GM23338 (cell line): Measurements from ENCODE around the gene SUSD3. TPM values are rescaled to one million over a fixed set of nuclear protein-coding genes. Genes with fewer than 3 reads are reported as not detected.

Experiments used
- ATAC-seq: fragments of 200-7000 bp; cut with Tn5 transposase; 3 replicates; pipeline ENCODE4 v1.9.1; 2020
- DNase-seq: peaks from one replicate; pipeline ENCODE4 v3.0.0-alpha.2; 2015; ENCODE audit warnings: low spot score
- H2AFZ ChIP-seq: fragments of 200-600 bp; sonication (generic); 2 replicates; pipeline ENCODE4 v1.8.0; 2016; ENCODE audit warnings: antibody characterized with exemption, mild to moderate bottlenecking, moderate library complexity
- H3F3A ChIP-seq: fragments of 200-600 bp; sonication (generic); replicated peaks from 2 replicates; pipeline ENCODE4 v1.8.0; 2017; ENCODE audit warnings: antibody characterized with exemption, mixed run types, low read depth
- H3K27ac ChIP-seq: fragments of 200-600 bp; sonication (generic); 2 replicates; pipeline ENCODE4 v1.6.1; 2016; ENCODE audit warnings: low read depth
- H3K27me3 ChIP-seq: fragments of 200-600 bp; sonication (generic); 2 replicates; pipeline ENCODE4 v1.8.0; 2016; ENCODE audit warnings: mild to moderate bottlenecking, mixed run types, moderate library complexity; ENCODE audit not compliant: insufficient read depth
- H3K36me3 ChIP-seq: fragments of 200-600 bp; sonication (generic); 2 replicates; pipeline ENCODE4 v1.8.0; 2016; ENCODE audit warnings: mild to moderate bottlenecking; ENCODE audit not compliant: insufficient read depth
- H3K4me1 ChIP-seq: fragments of 200-600 bp; sonication (generic); 2 replicates; pipeline ENCODE4 v1.8.0; 2016; ENCODE audit warnings: mild to moderate bottlenecking, moderate library complexity; ENCODE audit not compliant: insufficient read depth
- H3K4me2 ChIP-seq: fragments of 200-600 bp; sonication (generic); 2 replicates; pipeline ENCODE4 v1.7.1; 2017; ENCODE audit warnings: mixed run types
- H3K4me3 ChIP-seq: fragments of 200-600 bp; sonication (generic); 2 replicates; pipeline ENCODE4 v1.6.1; 2016; ENCODE audit warnings: mixed run types
- H3K79me2 ChIP-seq: fragments of 200-600 bp; sonication (generic); replicated peaks from 2 replicates; pipeline ENCODE4 v1.8.0; 2017; ENCODE audit warnings: mild to moderate bottlenecking; ENCODE audit not compliant: insufficient read depth
- H3K9me2 ChIP-seq: fragments of 200-600 bp; sonication (generic); 2 replicates; pipeline ENCODE4 v1.8.0; 2017; ENCODE audit not compliant: insufficient read depth
- H4K20me1 ChIP-seq: fragments of 200-600 bp; sonication (generic); replicated peaks from 2 replicates; pipeline ENCODE4 v1.8.0; 2017; ENCODE audit warnings: mild to moderate bottlenecking; ENCODE audit not compliant: insufficient read depth
- H3K27ac Mint-ChIP-seq: 2 replicates; pipeline ENCODE4 v1.8.0; 2020; ENCODE audit warnings: inconsistent platforms, mild to moderate bottlenecking, moderate library complexity, mixed read lengths
- H3K27me3 Mint-ChIP-seq: 3 replicates; pipeline ENCODE4 v1.8.0; 2022; ENCODE audit warnings: low read depth, mild to moderate bottlenecking, moderate library complexity, mixed read lengths, inconsistent platforms; ENCODE audit not compliant: insufficient read depth, poor library complexity
- H3K36me3 Mint-ChIP-seq: 3 replicates; pipeline ENCODE4 v1.8.0; 2021; ENCODE audit warnings: low read depth, mild to moderate bottlenecking, inconsistent platforms, moderate library complexity, mixed read lengths
- H3K4me1 Mint-ChIP-seq: 3 replicates; pipeline ENCODE4 v1.8.0; 2020; ENCODE audit warnings: mild to moderate bottlenecking, inconsistent platforms, mixed read lengths
- H3K4me3 Mint-ChIP-seq: 3 replicates; pipeline ENCODE4 v1.8.0; 2021; ENCODE audit warnings: moderate library complexity, mild to moderate bottlenecking, inconsistent platforms, mixed read lengths
- H3K9me3 Mint-ChIP-seq: 3 replicates; pipeline ENCODE4 v1.8.0; 2020; ENCODE audit warnings: moderate library complexity, mild to moderate bottlenecking, inconsistent platforms, mixed read lengths
- CREB1 ChIP-seq: fragments of 250-450 bp; sonication (Bioruptor Pico); IDR thresholded peaks from 2 replicates; pipeline ENCODE4 v1.5.0; 2020; ENCODE audit warnings: low read depth, mild to moderate bottlenecking, moderate library complexity
- EZH2 ChIP-seq: fragments of 200-600 bp; sonication (generic); IDR thresholded peaks from one replicate; pipeline ENCODE4 v1.8.0; 2017; ENCODE audit warnings: antibody characterized with exemption, mild to moderate bottlenecking, low read depth; ENCODE audit not compliant: unreplicated experiment
- EZH2phosphoT487 ChIP-seq: fragments of 200-600 bp; sonication (generic); IDR thresholded peaks from one replicate; pipeline ENCODE4 v1.8.1; 2018; ENCODE audit warnings: antibody characterized with exemption; ENCODE audit not compliant: unreplicated experiment
- JUNB ChIP-seq: IDR thresholded peaks from one replicate; pipeline ENCODE4 v1.6.1; 2016; ENCODE audit warnings: antibody characterized with exemption; ENCODE audit not compliant: unreplicated experiment
- NANOG ChIP-seq: IDR thresholded peaks from 2 replicates; pipeline ENCODE4 v1.6.1; 2016; ENCODE audit warnings: antibody characterized with exemption, borderline replicate concordance
- POLR2AphosphoS5 ChIP-seq: IDR thresholded peaks from 2 replicates; pipeline ENCODE4 v1.6.1; 2016; ENCODE audit warnings: antibody characterized with exemption, low read depth
- STAT1 ChIP-seq: IDR thresholded peaks from one replicate; pipeline ENCODE4 v1.6.1; 2016; ENCODE audit warnings: antibody characterized with exemption; ENCODE audit not compliant: unreplicated experiment
- ZNF114 ChIP-seq: fragments of 250-450 bp; sonication (Bioruptor Pico); IDR thresholded peaks from 2 replicates; pipeline ENCODE4 v1.5.0; 2020; ENCODE audit warnings: mild to moderate bottlenecking, moderate library complexity
- ZNF331 ChIP-seq: fragments of 250-450 bp; sonication (Bioruptor Pico); IDR thresholded peaks from 2 replicates; pipeline ENCODE4 v1.5.0; 2020; ENCODE audit warnings: low read depth, mild to moderate bottlenecking, moderate library complexity
- ZNF462 ChIP-seq: fragments of 250-450 bp; sonication (Bioruptor Pico); IDR thresholded peaks from 2 replicates; pipeline ENCODE4 v1.5.0; 2020; ENCODE audit warnings: mild to moderate bottlenecking, moderate library complexity
- polyA plus RNA-seq: library from polyadenylated mRNA; unstranded; fragments of >200 nt; fragmentation: Nextera tagmentation; extraction: Ambion mirVana; gene quantifications from 2 replicates; pipeline ENCODE4 v1.2.1, GENCODE V29; 2016
- total RNA-seq: library from RNA; depleted of rRNA; stranded (reverse); fragments of >200 nt; shearing (Covaris generic); gene quantifications from 2 replicates; pipeline ENCODE4 v1.2.3, GENCODE V29; 2014
- TF ChIP-seq, protein P1 (sequence below), 2 experiments: fragments of 200-600 bp in 1 of 2; sonication (generic) in 1 of 2; conservative IDR thresholded peaks; 2 replicates each; pipeline versions ENCODE4 v1.5.1 to v1.6.1; 2016 to 2017; ENCODE audit warnings: antibody characterized with exemption in 2 of 2, low read depth in 2 of 2, mild to moderate bottlenecking in 2 of 2, moderate library complexity in 1 of 2
- TF ChIP-seq, protein P2 (sequence below): IDR thresholded peaks from one replicate; pipeline ENCODE4 v1.6.1; 2018; ENCODE audit warnings: antibody characterized with exemption; ENCODE audit not compliant: unreplicated experiment
- TF ChIP-seq, protein P3 (sequence below): IDR thresholded peaks from 2 replicates; pipeline ENCODE4 v1.6.1; 2016; ENCODE audit warnings: antibody characterized with exemption

The SUSD3 gene
- total and polyA plus RNA-seq, 2 experiments from 2014 or later: 6.9 to 20.1 TPM

GRCh38 chr9:93053781-93054331 lies 4.6 kb upstream of the SUSD3 start:
- Histone ChIP-seq H3K4me3 (no peak overlapping the region), H4K20me1 (no peaks in the 10 kb centered on the region), H3K4me2 (peak overlapping the region; percentile 41; the same call in 1 of the 2 replicates), H3K79me2 (no peaks in the 10 kb centered on the region), H3K27me3 (no peaks in the 10 kb centered on the region), H2AFZ (peak overlapping the region; percentile 93; the same call in 1 of the 2 replicates), H3K9me2 (no peaks in the 10 kb centered on the region), H3K4me1 (peaks cover 23% of the 10 kb centered on the region), H3K27ac (no peak overlapping the region), H3F3A (no peaks in the 10 kb centered on the region), H3K36me3 (no peaks in the 10 kb centered on the region)
- ATAC-seq (no peak), DNase-seq (no peak)
- peaks cover 12% of the 10 kb centered on the region for H3K27me3 Mint-ChIP-seq
- H3K27ac Mint-ChIP-seq: no peak overlapping the region
- no peaks in the 10 kb centered on the region for H3K36me3 Mint-ChIP-seq
- H3K4me1 Mint-ChIP-seq: peaks cover 24% of the 10 kb centered on the region
- no peaks in the 10 kb centered on the region for H3K9me3 Mint-ChIP-seq
- no peak overlapping the region for H3K4me3 Mint-ChIP-seq
- TF ChIP-seq CREB1 (CRISPR knock-in tag) (no peak), EZH2 (no peak), ZNF114 (no peak), ZNF462 (CRISPR knock-in tag) (no peak), STAT1 (no peak), POLR2AphosphoS5 (no peak), NANOG (no peak), ZNF331 (CRISPR knock-in tag) (no peak), EZH2phosphoT487 (no peak), JUNB (no peak)
- TF ChIP-seq, protein P1, sequence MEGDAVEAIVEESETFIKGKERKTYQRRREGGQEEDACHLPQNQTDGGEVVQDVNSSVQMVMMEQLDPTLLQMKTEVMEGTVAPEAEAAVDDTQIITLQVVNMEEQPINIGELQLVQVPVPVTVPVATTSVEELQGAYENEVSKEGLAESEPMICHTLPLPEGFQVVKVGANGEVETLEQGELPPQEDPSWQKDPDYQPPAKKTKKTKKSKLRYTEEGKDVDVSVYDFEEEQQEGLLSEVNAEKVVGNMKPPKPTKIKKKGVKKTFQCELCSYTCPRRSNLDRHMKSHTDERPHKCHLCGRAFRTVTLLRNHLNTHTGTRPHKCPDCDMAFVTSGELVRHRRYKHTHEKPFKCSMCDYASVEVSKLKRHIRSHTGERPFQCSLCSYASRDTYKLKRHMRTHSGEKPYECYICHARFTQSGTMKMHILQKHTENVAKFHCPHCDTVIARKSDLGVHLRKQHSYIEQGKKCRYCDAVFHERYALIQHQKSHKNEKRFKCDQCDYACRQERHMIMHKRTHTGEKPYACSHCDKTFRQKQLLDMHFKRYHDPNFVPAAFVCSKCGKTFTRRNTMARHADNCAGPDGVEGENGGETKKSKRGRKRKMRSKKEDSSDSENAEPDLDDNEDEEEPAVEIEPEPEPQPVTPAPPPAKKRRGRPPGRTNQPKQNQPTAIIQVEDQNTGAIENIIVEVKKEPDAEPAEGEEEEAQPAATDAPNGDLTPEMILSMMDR (conservative IDR thresholded peaks at IDR 0.05; ENCODE audit: low read depth in 2 of 2): no peak
- TF ChIP-seq, protein P2, sequence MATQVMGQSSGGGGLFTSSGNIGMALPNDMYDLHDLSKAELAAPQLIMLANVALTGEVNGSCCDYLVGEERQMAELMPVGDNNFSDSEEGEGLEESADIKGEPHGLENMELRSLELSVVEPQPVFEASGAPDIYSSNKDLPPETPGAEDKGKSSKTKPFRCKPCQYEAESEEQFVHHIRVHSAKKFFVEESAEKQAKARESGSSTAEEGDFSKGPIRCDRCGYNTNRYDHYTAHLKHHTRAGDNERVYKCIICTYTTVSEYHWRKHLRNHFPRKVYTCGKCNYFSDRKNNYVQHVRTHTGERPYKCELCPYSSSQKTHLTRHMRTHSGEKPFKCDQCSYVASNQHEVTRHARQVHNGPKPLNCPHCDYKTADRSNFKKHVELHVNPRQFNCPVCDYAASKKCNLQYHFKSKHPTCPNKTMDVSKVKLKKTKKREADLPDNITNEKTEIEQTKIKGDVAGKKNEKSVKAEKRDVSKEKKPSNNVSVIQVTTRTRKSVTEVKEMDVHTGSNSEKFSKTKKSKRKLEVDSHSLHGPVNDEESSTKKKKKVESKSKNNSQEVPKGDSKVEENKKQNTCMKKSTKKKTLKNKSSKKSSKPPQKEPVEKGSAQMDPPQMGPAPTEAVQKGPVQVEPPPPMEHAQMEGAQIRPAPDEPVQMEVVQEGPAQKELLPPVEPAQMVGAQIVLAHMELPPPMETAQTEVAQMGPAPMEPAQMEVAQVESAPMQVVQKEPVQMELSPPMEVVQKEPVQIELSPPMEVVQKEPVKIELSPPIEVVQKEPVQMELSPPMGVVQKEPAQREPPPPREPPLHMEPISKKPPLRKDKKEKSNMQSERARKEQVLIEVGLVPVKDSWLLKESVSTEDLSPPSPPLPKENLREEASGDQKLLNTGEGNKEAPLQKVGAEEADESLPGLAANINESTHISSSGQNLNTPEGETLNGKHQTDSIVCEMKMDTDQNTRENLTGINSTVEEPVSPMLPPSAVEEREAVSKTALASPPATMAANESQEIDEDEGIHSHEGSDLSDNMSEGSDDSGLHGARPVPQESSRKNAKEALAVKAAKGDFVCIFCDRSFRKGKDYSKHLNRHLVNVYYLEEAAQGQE: no peak
- TF ChIP-seq, protein P3, sequence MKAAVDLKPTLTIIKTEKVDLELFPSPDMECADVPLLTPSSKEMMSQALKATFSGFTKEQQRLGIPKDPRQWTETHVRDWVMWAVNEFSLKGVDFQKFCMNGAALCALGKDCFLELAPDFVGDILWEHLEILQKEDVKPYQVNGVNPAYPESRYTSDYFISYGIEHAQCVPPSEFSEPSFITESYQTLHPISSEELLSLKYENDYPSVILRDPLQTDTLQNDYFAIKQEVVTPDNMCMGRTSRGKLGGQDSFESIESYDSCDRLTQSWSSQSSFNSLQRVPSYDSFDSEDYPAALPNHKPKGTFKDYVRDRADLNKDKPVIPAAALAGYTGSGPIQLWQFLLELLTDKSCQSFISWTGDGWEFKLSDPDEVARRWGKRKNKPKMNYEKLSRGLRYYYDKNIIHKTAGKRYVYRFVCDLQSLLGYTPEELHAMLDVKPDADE: no peak
